Loucy (cell line): ENCODE results near the gene NDUFAF2.

ENCODE experiments used
- H2AFZ ChIP-seq: fragments of 200-600 bp; sonication (generic); 2 replicates; pipeline ENCODE4 v1.6.0; 2016; ENCODE audit warnings: antibody characterized with exemption, mild to moderate bottlenecking, low read length, moderate library complexity
- H3F3A ChIP-seq: fragments of 200-600 bp; 2 replicates; pipeline ENCODE4 v1.6.0; 2016; ENCODE audit warnings: antibody characterized with exemption, low read depth, mild to moderate bottlenecking
- H3K27me3 ChIP-seq: fragments of 200-600 bp; sonication (generic); 2 replicates; pipeline ENCODE4 v1.6.1; 2014; ENCODE audit warnings: low read length, mild to moderate bottlenecking; ENCODE audit not compliant: insufficient read depth, poor library complexity, severe bottlenecking
- H3K36me3 ChIP-seq: fragments of 200-600 bp; sonication (generic); 2 replicates; pipeline ENCODE4 v1.6.1; 2016; ENCODE audit warnings: low read length; ENCODE audit not compliant: insufficient read depth
- H3K4me1 ChIP-seq: fragments of 200-600 bp; sonication (generic); 2 replicates; pipeline ENCODE4 v1.5.1; 2014; ENCODE audit warnings: low read length, mild to moderate bottlenecking; ENCODE audit not compliant: insufficient read depth, poor library complexity, severe bottlenecking
- H3K4me2 ChIP-seq: fragments of 200-600 bp; sonication (generic); 2 replicates; pipeline ENCODE4 v1.6.0; 2014; ENCODE audit warnings: antibody characterized with exemption, low read length, low read depth, mild to moderate bottlenecking; ENCODE audit not compliant: poor library complexity, severe bottlenecking
- H3K4me3 ChIP-seq: fragments of 200-600 bp; sonication (generic); 2 replicates; pipeline ENCODE4 v1.5.1; 2014; ENCODE audit warnings: low read length, mild to moderate bottlenecking, mixed read lengths; ENCODE audit not compliant: poor library complexity, severe bottlenecking
- H3K79me2 ChIP-seq: fragments of 200-600 bp; sonication (generic); 2 replicates; pipeline ENCODE4 v1.6.1; 2014; ENCODE audit warnings: low read length; ENCODE audit not compliant: insufficient read depth
- H3K9ac ChIP-seq: fragments of 200-600 bp; sonication (generic); 2 replicates; pipeline ENCODE4 v1.6.0; 2014; ENCODE audit warnings: mild to moderate bottlenecking, low read depth, low read length, moderate library complexity; ENCODE audit not compliant: poor library complexity, severe bottlenecking
- H3K9me2 ChIP-seq: fragments of 200-600 bp; sonication (generic); replicated peaks from 2 replicates; pipeline ENCODE4 v1.6.1; 2016; ENCODE audit warnings: low read depth, low read length, mixed read lengths
- H3K9me3 ChIP-seq: fragments of 200-600 bp; sonication (generic); 2 replicates; pipeline ENCODE4 v1.6.1; 2014; ENCODE audit warnings: mild to moderate bottlenecking, antibody characterized with exemption, low read length, low read depth; ENCODE audit not compliant: insufficient read depth
- H4K20me1 ChIP-seq: fragments of 200-600 bp; sonication (generic); 2 replicates; pipeline ENCODE4 v1.6.0; 2014; ENCODE audit warnings: antibody characterized with exemption, low read length, mild to moderate bottlenecking; ENCODE audit not compliant: insufficient read depth, poor library complexity, severe bottlenecking
- CTCF ChIP-seq: fragments of 200-600 bp; sonication (generic); conservative IDR thresholded peaks from 2 replicates; pipeline ENCODE4 v1.5.1; 2014; ENCODE audit warnings: mild to moderate bottlenecking, antibody characterized with exemption, low read length
- EZH2phosphoT487 ChIP-seq: fragments of 200-600 bp; IDR thresholded peaks from 2 replicates; pipeline ENCODE4 v1.6.1; 2018; ENCODE audit warnings: antibody characterized with exemption, mild to moderate bottlenecking, moderate library complexity, borderline replicate concordance

The NDUFAF2 gene

DNA sequence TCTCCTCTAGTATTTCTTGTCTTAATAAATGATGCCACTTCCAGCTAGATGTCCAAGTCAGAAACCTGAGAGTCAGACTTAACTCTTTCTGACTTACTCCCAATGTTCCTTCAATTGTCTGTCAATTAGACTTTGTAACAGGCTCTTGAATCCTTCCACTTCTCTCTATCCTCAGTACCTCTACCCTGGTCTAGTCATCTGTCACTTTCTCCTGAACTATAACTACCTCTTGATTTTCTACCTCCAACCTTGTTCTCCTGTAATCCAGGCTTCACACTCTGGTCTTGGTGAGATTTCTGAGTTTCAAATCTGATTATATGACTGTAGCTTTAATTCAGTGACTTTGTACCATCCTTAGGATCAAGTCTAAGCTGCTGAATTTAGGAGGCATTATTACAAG is 64.9 kb downstream of the NDUFAF2 start:
- Histone ChIP-seq H3K4me1 (no peaks in the 10 kb centered on the region), H3K79me2 (no peaks in the 10 kb centered on the region), H3K4me2 (no peak overlapping the region), H3K36me3 (no peaks in the 10 kb centered on the region), H3K9ac (no peak overlapping the region), H3F3A (no peaks in the 10 kb centered on the region), H3K9me3 (no peaks in the 10 kb centered on the region), H3K27me3 (no peaks in the 10 kb centered on the region), H4K20me1 (no peaks in the 10 kb centered on the region), H3K4me3 (no peak overlapping the region), H2AFZ (no peak overlapping the region), H3K9me2 (no peaks in the 10 kb centered on the region)
- no peak for TF ChIP-seq EZH2phosphoT487
- no peak for TF ChIP-seq CTCF

DNA sequence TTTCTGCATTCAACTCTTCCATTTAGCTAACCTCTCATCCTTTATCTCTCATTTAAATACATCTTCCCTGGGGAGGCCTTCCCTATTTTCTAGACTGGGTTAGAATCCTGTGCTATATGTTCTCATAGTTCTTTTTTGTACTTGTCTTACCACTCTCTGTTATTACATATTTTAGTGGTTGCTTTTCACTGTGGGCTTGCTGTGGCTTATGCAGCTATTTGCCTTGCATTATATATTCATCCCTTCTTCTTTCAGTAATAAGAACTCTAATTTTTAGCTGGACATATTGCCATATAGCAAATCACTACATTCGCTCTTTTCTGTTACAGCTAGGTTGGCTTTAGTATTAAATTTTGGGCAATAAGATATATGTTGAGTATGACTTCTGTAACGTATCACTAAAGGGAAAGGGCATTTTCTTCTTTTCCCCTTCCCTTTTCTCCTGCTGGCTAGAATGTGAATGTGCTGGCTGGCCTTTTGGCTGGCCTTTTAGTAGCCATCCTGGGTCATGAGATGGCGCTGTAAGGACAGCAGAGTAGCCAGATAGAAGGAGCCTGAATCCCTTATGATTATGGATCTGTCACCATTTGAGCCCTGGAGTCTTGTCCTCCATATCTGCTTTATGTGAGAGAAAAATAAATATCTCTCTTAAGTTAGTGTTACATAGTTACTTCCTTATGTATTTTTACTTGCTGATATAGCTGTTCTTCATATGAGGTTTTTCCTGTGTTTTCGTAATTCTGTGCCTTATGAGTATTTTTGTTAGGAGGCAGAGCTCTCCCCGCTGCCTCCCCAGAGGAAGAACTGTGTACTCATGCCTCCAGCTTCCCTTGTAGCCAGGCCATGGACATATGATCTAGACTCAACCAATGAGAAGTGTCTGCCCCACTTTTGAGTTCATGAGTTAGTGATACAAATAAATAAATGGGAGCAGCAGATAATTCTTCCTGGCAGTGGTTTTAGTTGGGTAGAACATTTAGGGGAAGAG is 65.8 kb downstream of the NDUFAF2 start:
- H3K9ac ChIP-seq: no peak overlapping the region
- H3K4me3 ChIP-seq: no peak overlapping the region
- H3K4me2 ChIP-seq: no peak overlapping the region
- no peaks in the 10 kb centered on the region for H3F3A ChIP-seq
- no peaks in the 10 kb centered on the region for H3K9me2 ChIP-seq
- H3K4me1 ChIP-seq: no peaks in the 10 kb centered on the region
- no peaks in the 10 kb centered on the region for H4K20me1 ChIP-seq
- H3K9me3 ChIP-seq: no peaks in the 10 kb centered on the region
- TF ChIP-seq CTCF (peak; percentile 39), EZH2phosphoT487 (no peak)
- H2AFZ ChIP-seq: no peak overlapping the region
- H3K27me3 ChIP-seq: no peaks in the 10 kb centered on the region
- no peaks in the 10 kb centered on the region for H3K36me3 ChIP-seq
- no peaks in the 10 kb centered on the region for H3K79me2 ChIP-seq

- Histone ChIP-seq H3K9me2 (no peaks in the 10 kb centered on the region), H3F3A (no peaks in the 10 kb centered on the region), H3K27me3 (no peaks in the 10 kb centered on the region), H3K9ac (no peak overlapping the region), H3K4me1 (no peaks in the 10 kb centered on the region), H3K79me2 (no peaks in the 10 kb centered on the region), H3K4me3 (no peak overlapping the region), H4K20me1 (no peaks in the 10 kb centered on the region), H3K9me3 (no peaks in the 10 kb centered on the region), H2AFZ (no peak overlapping the region), H3K36me3 (no peaks in the 10 kb centered on the region), H3K4me2 (no peak overlapping the region)
- TF ChIP-seq CTCF (no peak), EZH2phosphoT487 (no peak)
Measured at GRCh38 chr5:61018062-61018461, 73.1 kb downstream of the NDUFAF2 start.
